GM18499 (cell line): ENCODE results near the gene TNS1.

Source experiments
- ATAC-seq: cut with Tn5 transposase; IDR thresholded peaks from one replicate; pipeline ENCODE4 v1.9.1; 2021; ENCODE audit warnings: moderate number of reproducible peaks; ENCODE audit not compliant: insufficient read depth, unreplicated experiment

Gene TNS1

GRCh38 chr2:217775920-217776503, 226.8 kb downstream of the TNS1 start:
- no peak for ATAC-seq

DNA sequence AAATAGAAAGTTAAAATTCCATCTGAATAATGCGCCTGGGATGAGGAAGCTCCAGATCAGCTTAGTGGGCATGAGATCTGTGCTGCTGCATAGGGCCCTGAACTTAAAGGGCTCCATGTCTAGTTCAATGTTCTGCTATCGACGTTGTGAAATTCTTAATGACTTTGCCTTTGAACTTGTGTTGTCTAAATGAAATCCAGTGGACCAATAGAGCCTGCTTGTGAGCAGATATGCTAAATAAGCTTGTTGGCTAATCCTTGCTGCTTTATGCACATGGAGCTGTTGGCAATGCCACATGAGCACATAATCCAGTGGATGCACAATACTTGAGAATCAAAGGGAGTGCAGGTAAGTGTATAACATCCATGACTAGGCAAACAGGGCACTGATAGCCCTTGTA, 228.6 kb downstream of the TNS1 start:
- no peak for ATAC-seq

DNA sequence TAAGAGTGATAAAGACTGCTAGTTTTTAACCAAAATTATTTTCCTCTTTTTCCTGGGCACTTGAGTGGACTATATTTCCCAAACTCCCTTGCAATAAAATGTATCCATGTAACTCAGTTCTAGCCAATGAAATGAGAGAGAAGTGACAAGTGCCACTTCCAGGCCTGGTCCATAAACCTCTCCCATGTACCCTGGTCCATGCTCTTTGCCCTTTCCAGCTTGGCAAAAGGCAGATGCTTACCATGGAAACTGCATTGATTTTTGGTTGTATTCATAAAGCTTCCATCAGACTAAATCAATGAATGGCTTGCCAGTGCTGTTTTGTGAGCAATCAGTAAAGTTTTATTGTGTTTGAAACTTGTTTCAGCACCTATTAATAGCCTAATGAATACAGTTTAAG, 229.3 kb downstream of the TNS1 start:
- no peak for ATAC-seq

GRCh38 chr2:217766356-217766755, 236.4 kb downstream of the TNS1 start:
- ATAC-seq, result no peak

DNA sequence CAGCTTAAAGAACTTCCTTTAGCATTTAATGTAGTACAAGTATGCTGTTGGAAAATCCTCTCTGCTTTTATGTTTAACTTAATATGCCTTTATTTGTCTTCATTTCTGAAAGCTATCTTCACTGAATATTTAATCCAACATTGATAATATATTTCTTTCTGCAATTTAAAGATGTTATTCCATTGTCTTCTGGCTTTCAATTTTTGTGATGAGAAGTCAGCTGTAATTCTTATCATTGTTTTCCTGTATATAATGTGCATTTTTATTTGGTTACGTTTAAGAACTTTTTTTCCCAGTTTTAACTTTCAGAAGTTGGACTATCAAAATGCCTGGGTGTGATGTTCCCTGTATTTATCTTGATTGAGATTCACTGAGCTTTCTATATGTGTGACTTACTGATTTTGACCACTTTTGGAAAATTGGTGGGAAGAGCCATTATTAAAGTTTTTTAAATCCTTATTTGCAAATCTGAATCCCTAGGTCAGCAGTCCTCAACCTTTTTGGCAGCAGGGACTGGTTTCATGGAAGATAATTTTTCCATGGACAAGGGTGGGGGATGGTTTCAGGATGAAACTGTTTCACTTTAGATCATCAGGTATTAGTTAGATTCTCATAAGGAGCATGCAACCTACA, 241.0 kb downstream of the TNS1 start:
- ATAC-seq, result no peak

DNA sequence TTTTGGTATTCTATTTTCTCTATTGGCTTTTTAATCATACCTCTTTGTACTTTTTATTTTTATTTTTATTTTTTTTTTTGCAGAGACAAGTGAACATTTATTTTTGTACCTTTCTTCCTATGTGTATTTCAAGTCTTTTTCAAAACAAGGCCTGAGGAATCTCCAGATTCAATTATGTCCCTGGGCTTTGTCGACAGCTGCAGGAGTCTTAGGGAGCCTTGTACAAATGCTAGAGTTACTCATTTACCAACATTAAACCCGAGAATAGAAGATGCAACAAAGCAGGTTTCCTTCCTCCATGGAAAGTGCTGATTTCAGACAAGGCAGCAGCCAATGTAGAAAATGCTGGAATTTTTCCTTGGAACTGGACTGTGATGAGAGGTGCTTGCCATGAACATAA, 242.8 kb downstream of the TNS1 start:
- ATAC-seq, result no peak

GRCh38 chr2:217757108-217757463, 245.7 kb downstream of the TNS1 start:
- ATAC-seq, result no peak

DNA sequence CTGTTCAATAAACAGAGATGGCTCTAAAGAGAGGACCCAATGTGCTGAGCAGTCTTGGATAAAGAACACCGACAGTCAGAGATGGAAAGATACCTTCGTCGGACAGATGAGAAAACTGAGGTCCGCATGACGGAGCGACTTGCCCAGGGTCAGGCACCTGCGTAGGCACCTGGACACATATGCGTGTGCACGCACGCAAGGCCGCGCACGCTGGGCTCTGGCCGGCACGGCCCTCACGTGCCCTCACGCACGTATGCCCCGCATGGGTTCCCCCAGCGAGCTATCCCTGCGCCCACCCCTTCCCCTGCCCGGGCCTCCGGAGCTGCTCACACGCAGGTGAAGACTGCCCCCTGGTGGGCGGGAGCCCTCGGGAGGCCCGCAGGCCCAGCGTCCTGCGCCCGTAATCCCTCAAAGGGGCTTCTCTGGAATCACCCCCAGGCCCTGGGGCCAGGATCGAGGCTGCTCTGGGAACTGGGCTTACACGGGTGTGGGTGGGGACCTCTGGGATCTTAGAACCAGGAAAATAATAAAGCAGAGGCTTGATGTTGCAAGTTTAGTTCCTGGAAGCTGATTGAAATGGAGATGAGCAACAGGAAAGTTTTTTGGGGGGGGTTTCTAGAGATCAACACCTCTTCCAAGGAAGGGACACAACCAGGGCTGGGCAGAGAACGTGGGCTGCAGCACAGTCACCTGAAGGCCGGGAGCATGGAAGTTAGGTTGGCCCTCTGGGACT, 246.3 kb downstream of the TNS1 start:
- ATAC-seq, result no peak

- ATAC-seq, result no peak
Observed at GRCh38 chr2:217755027-217755745, 247.6 kb downstream of the TNS1 start.

- ATAC-seq, result no peak
Observed at GRCh38 chr2:217753460-217754200, 249.2 kb downstream of the TNS1 start.

DNA sequence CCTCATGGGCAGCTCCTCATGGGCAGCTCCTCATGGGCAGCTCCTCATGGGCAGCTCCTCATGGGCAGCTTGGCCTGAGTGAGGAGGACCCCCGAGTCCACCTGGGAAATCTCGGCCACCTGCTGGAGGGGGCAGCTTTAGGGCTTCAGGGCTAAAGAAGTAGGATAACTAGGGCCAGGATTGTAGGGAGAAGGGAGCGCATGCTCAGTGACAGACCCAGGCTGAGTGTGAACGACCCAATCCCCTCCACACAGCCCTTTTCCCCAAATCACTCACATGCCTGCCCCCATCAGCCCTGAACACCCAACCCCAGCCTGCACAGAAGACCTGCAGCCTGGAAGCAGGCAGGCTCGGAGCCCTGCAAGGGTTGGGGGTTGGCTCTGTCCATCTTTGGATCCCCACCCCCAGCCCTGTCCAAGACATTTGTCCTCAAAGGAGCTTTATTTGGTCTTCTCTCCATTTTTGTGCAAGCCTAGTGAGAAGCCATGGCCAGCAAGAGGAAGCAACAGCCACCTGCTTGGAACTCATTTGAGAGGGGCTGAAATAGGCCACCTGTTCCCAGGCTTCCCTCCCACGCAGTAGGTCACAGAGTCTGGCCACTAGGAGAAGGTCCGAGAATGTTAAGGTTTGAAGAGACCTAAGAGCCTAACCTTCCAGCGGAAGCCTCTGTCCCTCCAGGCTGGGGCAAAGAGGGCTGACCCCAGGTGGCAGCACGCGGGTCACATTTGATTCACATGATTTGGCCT, 249.9 kb downstream of the TNS1 start:
- ATAC-seq, result no peak

- no peak for ATAC-seq
Observed at GRCh38 chr2:217751952-217752351, 250.8 kb downstream of the TNS1 start.

DNA sequence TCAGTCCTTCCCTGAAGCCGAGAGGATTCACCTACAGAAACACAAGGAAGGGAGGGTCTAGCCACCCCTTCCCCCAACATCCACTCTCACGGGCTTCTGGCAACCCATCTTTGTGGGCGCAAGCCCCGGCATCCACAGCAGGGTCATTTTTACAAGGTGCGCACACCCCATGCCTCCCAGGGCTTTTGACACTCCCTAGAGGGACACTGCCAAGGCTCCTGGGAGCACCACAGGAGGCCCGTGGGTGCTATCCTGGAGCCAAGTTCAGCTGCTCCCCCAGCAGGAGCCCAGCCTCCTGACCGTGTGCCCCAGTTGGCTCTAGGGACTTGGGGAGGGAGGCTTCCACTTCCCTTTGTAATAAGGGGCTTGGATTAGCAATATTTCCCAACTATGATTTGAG, 251.6 kb downstream of the TNS1 start:
- ATAC-seq, result no peak
